GM23338 (cell line): ENCODE measurements around the gene PPP1R18.

Experiments
- CREB1 ChIP-seq: fragments of 250-450 bp; sonication (Bioruptor Pico); IDR thresholded peaks from 2 replicates; pipeline ENCODE4 v1.5.0; 2020; ENCODE audit warnings: low read depth, mild to moderate bottlenecking, moderate library complexity
- CTCF ChIP-seq, 2 experiments: fragments of 200-600 bp in 1 of 2; sonication (generic) in 1 of 2; conservative IDR thresholded peaks; 2 replicates each; pipeline versions ENCODE4 v1.5.1 to v1.6.1; 2016 to 2017; ENCODE audit warnings: antibody characterized with exemption in 2 of 2, low read depth in 2 of 2, mild to moderate bottlenecking in 2 of 2, moderate library complexity in 1 of 2
- ETS1 ChIP-seq: IDR thresholded peaks from 2 replicates; pipeline ENCODE4 v1.6.1; 2016; ENCODE audit warnings: antibody characterized with exemption
- EZH2 ChIP-seq: fragments of 200-600 bp; sonication (generic); IDR thresholded peaks from one replicate; pipeline ENCODE4 v1.8.0; 2017; ENCODE audit warnings: antibody characterized with exemption, mild to moderate bottlenecking, low read depth; ENCODE audit not compliant: unreplicated experiment
- EZH2phosphoT487 ChIP-seq: fragments of 200-600 bp; sonication (generic); IDR thresholded peaks from one replicate; pipeline ENCODE4 v1.8.1; 2018; ENCODE audit warnings: antibody characterized with exemption; ENCODE audit not compliant: unreplicated experiment
- JUNB ChIP-seq: IDR thresholded peaks from one replicate; pipeline ENCODE4 v1.6.1; 2016; ENCODE audit warnings: antibody characterized with exemption; ENCODE audit not compliant: unreplicated experiment
- NANOG ChIP-seq: IDR thresholded peaks from 2 replicates; pipeline ENCODE4 v1.6.1; 2016; ENCODE audit warnings: antibody characterized with exemption, borderline replicate concordance
- POLR2AphosphoS5 ChIP-seq: IDR thresholded peaks from 2 replicates; pipeline ENCODE4 v1.6.1; 2016; ENCODE audit warnings: antibody characterized with exemption, low read depth
- REST ChIP-seq: IDR thresholded peaks from one replicate; pipeline ENCODE4 v1.6.1; 2018; ENCODE audit warnings: antibody characterized with exemption; ENCODE audit not compliant: unreplicated experiment
- STAT1 ChIP-seq: IDR thresholded peaks from one replicate; pipeline ENCODE4 v1.6.1; 2016; ENCODE audit warnings: antibody characterized with exemption; ENCODE audit not compliant: unreplicated experiment
- ZNF331 ChIP-seq: fragments of 250-450 bp; sonication (Bioruptor Pico); IDR thresholded peaks from 2 replicates; pipeline ENCODE4 v1.5.0; 2020; ENCODE audit warnings: low read depth, mild to moderate bottlenecking, moderate library complexity
- ZNF462 ChIP-seq: fragments of 250-450 bp; sonication (Bioruptor Pico); IDR thresholded peaks from 2 replicates; pipeline ENCODE4 v1.5.0; 2020; ENCODE audit warnings: mild to moderate bottlenecking, moderate library complexity

GRCh38 chr6:30686009-30686907 lies at the start of gene PPP1R18:
- TF ChIP-seq CTCF (conservative IDR thresholded peaks at IDR 0.05; ENCODE audit: low read depth in 2 of 2) (no peak), EZH2 (no peak), POLR2AphosphoS5 (0 out of 2 replicates have a peak, but pooled peaks have one; percentile 45), ZNF331 (no peak), JUNB (no peak), REST (no peak), EZH2phosphoT487 (no peak), CREB1 (CRISPR knock-in tag) (no peak), ETS1 (no peak), NANOG (no peak), STAT1 (no peak), ZNF462 (no peak)
